GM21390 (cell line): Measurements from ENCODE around the gene SLAMF8.

Experiments
- ATAC-seq: cut with Tn5 transposase; IDR thresholded peaks from one replicate; pipeline ENCODE4 v1.9.1; 2021; ENCODE audit not compliant: unreplicated experiment

Gene SLAMF8

GRCh38 chr1:159826441-159827101, at the start of gene SLAMF8:
TSS of gene SLAMF8 (plus strand) at chr1:159826873. CDS start at chr1:159826899, 26 bp downstream.
- no peak for ATAC-seq

DNA sequence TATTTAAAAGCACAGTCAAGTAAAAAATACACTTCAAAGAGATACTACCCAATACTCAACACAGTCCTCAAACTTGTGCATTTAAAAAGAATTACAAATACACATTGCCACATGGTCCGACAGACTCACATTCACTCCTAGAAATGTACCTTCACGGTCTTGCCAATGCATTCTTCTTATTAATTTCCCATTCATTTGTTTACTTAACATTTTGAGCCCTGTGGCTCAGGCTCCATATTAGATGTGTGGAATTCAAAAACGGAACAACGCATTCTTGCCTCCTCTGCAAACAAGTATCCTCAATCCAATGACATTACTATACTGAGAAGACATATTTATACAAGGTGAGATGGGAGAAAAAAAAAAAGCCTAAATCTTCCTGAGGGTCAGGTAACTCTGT, 48.4 kb upstream of the SLAMF8 start:
- no peak for ATAC-seq

GRCh38 chr1:159779403-159779851, 47.2 kb upstream of the SLAMF8 start:
- ATAC-seq = no peak

DNA sequence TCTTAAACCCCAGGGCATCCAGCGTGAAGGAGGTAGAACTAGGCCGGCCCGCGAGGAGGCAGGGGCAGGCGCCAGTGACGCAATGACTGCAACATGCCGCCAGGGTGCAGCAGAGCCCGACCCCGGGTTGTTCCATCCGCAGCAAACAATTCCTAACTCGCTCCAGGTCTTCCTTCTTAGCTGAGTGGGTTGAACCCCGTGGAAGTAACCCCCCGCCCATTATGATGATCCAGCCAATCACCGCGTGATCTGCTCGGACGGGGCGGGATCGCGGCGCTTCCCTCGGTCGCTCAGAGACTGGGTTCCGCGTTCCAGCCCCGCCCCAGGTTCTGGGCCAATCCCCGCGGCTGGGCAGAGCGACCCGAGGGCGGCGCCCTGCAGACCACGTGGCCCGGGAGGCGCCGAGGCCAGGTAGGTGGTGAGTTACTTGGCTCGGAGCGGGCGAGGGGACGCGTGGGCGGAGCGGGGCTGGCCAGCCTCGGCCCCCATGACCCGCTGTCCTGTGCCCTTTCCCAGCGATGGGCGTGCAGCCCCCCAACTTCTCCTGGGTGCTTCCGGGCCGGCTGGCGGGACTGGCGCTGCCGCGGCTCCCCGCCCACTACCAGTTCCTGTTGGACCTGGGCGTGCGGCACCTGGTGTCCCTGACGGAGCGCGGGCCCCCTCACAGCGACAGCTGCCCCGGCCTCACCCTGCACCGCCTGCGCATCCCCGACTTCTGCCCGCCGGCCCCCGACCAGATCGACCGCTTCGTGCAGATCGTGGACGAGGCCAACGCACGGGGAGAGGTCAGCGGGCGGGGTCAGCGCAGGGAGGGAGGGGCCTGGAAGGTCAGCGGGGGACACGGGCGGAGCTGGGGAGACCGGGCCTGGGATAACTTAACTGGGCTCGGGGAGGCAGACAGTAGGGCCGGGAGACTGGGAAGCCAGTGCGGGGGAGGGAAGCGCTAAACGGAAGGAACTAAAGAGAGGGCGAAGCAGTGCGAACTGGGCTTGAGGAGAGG, 45.8 kb upstream of the SLAMF8 start, which contains the start of gene DUSP23:
Gene DUSP23, plus strand, starts transcription at position 380 of the 1,000 bp plus-strand sequence. Its CDS starts 139 bp downstream, at position 519.
- peak; percentile 99 for ATAC-seq

DNA sequence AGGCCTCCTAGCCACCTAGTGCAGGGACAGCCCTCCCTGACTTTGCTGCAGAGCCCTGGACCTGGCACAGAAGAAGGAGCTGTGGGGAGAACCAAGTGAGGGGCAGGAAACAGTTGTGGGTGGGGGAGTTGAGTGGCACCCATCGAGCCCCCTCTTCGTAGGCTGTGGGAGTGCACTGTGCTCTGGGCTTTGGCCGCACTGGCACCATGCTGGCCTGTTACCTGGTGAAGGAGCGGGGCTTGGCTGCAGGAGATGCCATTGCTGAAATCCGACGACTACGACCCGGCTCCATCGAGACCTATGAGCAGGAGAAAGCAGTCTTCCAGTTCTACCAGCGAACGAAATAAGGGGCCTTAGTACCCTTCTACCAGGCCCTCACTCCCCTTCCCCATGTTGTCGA, 44.7 kb upstream of the SLAMF8 start:
- no peak for ATAC-seq

GRCh38 chr1:159783724-159784123, 42.9 kb upstream of the SLAMF8 start:
- ATAC-seq = no peak

DNA sequence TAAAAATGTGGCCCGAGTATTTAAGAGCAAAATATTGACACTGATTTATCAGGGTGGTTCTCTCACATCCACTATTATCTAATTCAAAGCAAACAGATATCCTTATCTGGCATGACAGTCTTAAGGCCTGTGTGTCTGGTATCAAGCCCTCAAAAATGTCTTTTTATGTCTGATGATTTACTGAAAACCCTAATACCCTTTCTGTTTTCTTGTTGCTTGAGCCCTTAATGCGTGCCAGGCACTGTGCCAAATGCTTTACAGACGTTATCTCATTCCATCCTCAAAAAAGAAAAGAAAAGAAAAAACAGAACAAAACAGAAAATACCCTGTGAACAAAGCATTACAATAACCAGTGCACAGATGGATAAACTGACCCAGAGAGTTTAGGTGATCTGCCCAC, 40.2 kb upstream of the SLAMF8 start:
- ATAC-seq = no peak

DNA sequence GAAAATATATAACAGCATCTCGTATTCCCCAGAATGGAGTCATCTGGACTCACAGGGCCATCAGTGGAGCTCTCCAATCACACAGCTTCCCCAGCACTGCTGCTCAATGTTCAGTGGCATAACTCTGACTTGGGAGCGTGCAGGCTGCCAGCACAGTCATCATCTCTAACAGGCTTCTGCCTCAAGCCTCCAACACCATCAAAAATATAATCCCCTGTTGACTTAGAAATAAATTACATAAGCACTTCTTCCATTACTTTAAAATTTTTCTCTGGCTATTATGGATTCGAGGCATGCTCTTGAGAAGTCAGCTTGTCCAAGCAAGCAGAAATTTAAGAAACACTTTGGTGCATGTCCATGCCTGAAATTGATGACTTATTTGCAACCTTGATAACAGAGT, 39.7 kb upstream of the SLAMF8 start:
- no peak for ATAC-seq

DNA sequence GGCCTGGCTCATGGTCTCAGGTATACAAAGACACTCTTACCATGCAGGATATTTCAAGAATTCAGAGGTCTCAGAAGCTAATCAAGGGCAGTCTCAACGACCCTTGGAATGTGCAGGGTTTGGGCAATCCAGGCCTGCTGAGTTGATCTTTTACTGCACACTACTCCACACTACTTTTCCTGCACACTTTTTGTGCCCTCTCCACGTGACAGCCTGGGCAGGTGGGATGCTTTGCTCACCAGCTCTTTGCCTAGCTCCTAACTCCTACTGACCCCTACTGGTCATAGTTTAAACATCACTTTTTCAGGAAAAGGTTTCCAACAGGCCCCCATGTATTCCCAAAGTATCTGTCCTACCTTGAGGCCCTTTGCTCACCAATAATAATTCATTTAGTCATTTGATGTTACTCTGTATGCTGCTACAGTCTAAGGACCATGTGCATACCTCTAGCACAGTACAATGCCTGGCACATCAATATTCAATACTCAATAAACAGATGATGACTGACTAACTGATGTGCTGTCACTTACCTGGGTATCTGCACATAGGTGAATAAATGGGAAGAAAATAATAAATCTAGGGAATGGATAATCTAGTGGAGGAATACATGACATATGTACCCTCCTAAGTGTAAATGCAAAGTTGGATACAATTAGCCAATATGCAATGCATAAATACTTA, 36.3 kb upstream of the SLAMF8 start:
- ATAC-seq = no peak

GRCh38 chr1:159791031-159791430, 35.6 kb upstream of the SLAMF8 start:
- no peak for ATAC-seq

GRCh38 chr1:159791461-159791860, 35.2 kb upstream of the SLAMF8 start:
- no peak for ATAC-seq

DNA sequence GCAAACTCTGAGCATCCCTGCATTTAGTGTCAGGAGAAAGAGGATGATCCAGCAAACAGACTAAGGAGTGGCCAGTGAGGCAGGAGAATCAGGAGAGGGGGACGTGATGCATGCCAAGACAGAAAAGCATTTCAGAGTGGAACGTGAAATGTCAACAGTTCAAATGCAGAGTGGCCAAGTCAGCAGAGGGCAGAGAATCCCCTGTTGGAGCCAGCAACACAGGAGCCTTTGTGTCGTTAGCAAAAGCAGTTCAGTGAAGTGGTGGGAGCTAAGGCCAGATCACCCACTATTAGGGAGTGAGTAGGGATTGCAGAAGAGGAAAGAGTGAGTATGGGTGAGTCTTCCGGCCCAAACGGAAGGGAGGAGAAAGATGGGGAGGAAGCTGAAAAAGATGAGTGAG, 31.1 kb upstream of the SLAMF8 start:
- no peak for ATAC-seq

DNA sequence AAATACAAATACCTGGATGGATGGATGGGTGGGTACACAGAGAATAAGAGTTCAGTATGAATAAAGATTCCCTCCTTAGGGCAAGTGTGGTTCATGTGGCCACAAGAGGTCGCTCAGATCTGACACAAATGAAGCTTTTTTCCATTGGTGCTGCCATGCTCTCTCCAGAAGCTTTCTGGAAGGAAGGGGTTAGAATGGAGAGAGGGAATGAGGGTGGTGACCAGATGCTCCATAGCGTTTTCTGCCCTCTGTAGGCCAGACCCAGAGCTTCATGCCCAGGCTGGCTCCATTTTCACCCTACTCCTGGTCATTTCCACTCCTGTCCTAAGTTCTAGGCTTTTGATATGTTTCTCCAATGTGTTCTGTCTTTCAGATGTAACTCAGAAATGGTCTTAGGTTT, 27.8 kb upstream of the SLAMF8 start:
- ATAC-seq = no peak

DNA sequence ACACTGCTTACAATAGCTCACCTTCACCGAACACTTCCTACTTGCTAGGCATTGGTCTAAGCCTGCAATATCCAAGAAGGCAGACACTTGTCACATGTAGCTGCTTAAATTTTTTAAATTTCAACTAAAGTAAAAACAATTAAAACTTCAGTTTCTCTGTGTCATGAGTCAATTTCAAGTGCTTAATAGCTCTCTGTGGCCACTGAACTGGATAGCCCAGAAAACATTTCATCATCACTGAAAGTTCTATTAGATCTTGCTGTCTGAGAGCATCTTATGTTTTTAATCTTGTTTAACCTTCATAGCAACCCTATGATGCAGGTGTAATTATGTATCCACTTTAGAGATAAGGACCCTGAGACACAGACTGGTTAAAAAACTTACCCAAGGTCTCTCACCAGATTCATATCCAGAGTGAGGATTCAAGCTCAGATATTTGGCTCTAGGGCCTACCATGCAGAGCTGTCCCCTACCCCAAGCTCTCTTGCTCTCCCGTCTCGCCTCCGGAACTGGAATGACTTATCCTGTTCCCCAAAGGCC, 27.2 kb upstream of the SLAMF8 start:
- ATAC-seq = no peak

GRCh38 chr1:159800177-159800930, 26.3 kb upstream of the SLAMF8 start:
- peak; percentile 83 for ATAC-seq

GRCh38 chr1:159802111-159802510, 24.6 kb upstream of the SLAMF8 start, which contains the start of gene FCRL6:
TSS of gene FCRL6 (plus strand) at chr1:159802360. CDS start at chr1:159802425, 65 bp downstream.
- no peak for ATAC-seq

GRCh38 chr1:159803956-159804689, 22.6 kb upstream of the SLAMF8 start:
- no peak for ATAC-seq

GRCh38 chr1:159804924-159805323, 21.7 kb upstream of the SLAMF8 start:
- ATAC-seq = no peak

GRCh38 chr1:159815926-159816325, 10.7 kb upstream of the SLAMF8 start:
- no peak for ATAC-seq
